NCI-H524 (cell line): ENCODE measurements around the gene KIFC3.
"Not testable (repeated sequence)": the region's sequence is repeated elsewhere in the genome, so short reads cannot be mapped to it uniquely, and the experiment has no call there.

Source experiments
- DNase-seq, 2 experiments: peaks; one replicate each; lab custom pipeline; 2025; lab: John Stamatoyannopoulos, UW

The KIFC3 gene

GRCh38 chr16:57825298-57826044, 23.2 kb upstream of the KIFC3 start:
- DNase-seq, result no peak

GRCh38 chr16:57824888-57825287, 22.6 kb upstream of the KIFC3 start:
- DNase-seq, result no peak

GRCh38 chr16:57823836-57824235, 21.5 kb upstream of the KIFC3 start:
- DNase-seq, result no peak

GRCh38 chr16:57822856-57823255, 20.6 kb upstream of the KIFC3 start:
- DNase-seq, result no peak

GRCh38 chr16:57822018-57822553, 19.8 kb upstream of the KIFC3 start:
- DNase-seq, result no peak

GRCh38 chr16:57821149-57821971, 19.1 kb upstream of the KIFC3 start:
- no peak for DNase-seq

- peak in 1 of 2 experiments; percentile 43 for DNase-seq
Observed at GRCh38 chr16:57818377-57819064, 16.2 kb upstream of the KIFC3 start.

GRCh38 chr16:57817680-57818079, 15.4 kb upstream of the KIFC3 start:
- DNase-seq, result no peak

- peak; percentile 86 to 96 for DNase-seq
Observed at GRCh38 chr16:57815987-57816745, 13.9 kb upstream of the KIFC3 start.

GRCh38 chr16:57814896-57815295, 12.6 kb upstream of the KIFC3 start:
- no peak for DNase-seq

GRCh38 chr16:57813466-57813865, 11.2 kb upstream of the KIFC3 start:
- no peak for DNase-seq

- not testable (repeated sequence) for DNase-seq
Observed at GRCh38 chr16:57811340-57811739, 9.0 kb upstream of the KIFC3 start.

GRCh38 chr16:57810197-57811031, 8.1 kb upstream of the KIFC3 start:
- no peak for DNase-seq

- no peak for DNase-seq
Observed at GRCh38 chr16:57809276-57810196, 7.2 kb upstream of the KIFC3 start.

- DNase-seq, result no peak
Observed at GRCh38 chr16:57808589-57809228, 6.4 kb upstream of the KIFC3 start.

- DNase-seq, result peak; percentile 20
Observed at GRCh38 chr16:57807968-57808528, 5.8 kb upstream of the KIFC3 start.

- DNase-seq, result no peak
Observed at GRCh38 chr16:57807252-57807967, 5.1 kb upstream of the KIFC3 start.

GRCh38 chr16:57805176-57805575, 2.9 kb upstream of the KIFC3 start:
- DNase-seq, result no peak
